ENCODE measurements around the gene APCDD1. TPM values are rescaled to one million over a fixed set of nuclear protein-coding genes. Genes with fewer than 3 reads are reported as not detected.

APCDD1 gene
- total RNA-seq, 2 experiments from 2014 or later, result not detected

Other genes starting within 250 kb of the APCDD1 start
- 10 to 100 TPM; 28.7 to 29.8 TPM for gene NAPG, start 71.4 kb downstream of the APCDD1 start, total RNA-seq

Measured in activated naive CD8-positive, alpha-beta T cell treated with anti-CD3 and anti-CD28 coated beads, Interleukin-2, amount 10 ng/mL, durations not matched to agents 7 days and 5 days (primary cell).